Ectodermal cell (in vitro differentiated cells): ENCODE data around the gene LARGE1.

Experiments
- H3K27ac ChIP-seq: 2 replicates; pipeline ENCODE4 v1.7.0; 2013; ENCODE audit warnings: mild to moderate bottlenecking, low read depth, low read length; ENCODE audit not compliant: insufficient read depth, poor library complexity, severe bottlenecking
- H3K27me3 ChIP-seq: 2 replicates; pipeline ENCODE4 v1.7.0; 2013; ENCODE audit warnings: mild to moderate bottlenecking, low read length; ENCODE audit not compliant: insufficient read depth, control insufficient read depth, poor library complexity, severe bottlenecking
- H3K36me3 ChIP-seq: one replicate; pipeline ENCODE4 v1.7.0; 2013; ENCODE audit warnings: low read length; ENCODE audit not compliant: control insufficient read depth, insufficient read depth
- H3K4me1 ChIP-seq: one replicate; pipeline ENCODE4 v1.7.0; 2013; ENCODE audit warnings: low read length; ENCODE audit not compliant: control insufficient read depth, insufficient read depth
- H3K4me3 ChIP-seq: 2 replicates; pipeline ENCODE4 v1.7.0; 2013; ENCODE audit warnings: low read depth, low read length, control low read depth; ENCODE audit not compliant: insufficient read depth
- H3K9me3 ChIP-seq: 2 replicates; pipeline ENCODE4 v1.7.0; 2013; ENCODE audit warnings: mild to moderate bottlenecking, low read length, moderate library complexity; ENCODE audit not compliant: control insufficient read depth
- WGBS, 2 experiments: methylation state at CpG; one replicate each; pipeline ENCODE4 v1.1.7; 2013; ENCODE audit warnings: missing lambda C conversion rate in 2 of 2; 5-methylcytosine and 5-hydroxymethylcytosine counted together

LARGE1 gene

GRCh38 chr22:33361581-33361980 lies 558.7 kb downstream of the LARGE1 start:
- Histone ChIP-seq H3K4me1 (no peaks in the 10 kb centered on the region), H3K4me3 (no peak overlapping the region), H3K27me3 (no peaks in the 10 kb centered on the region), H3K27ac (no peak overlapping the region), H3K36me3 (no peaks in the 10 kb centered on the region), H3K9me3 (no peaks in the 10 kb centered on the region)

DNA sequence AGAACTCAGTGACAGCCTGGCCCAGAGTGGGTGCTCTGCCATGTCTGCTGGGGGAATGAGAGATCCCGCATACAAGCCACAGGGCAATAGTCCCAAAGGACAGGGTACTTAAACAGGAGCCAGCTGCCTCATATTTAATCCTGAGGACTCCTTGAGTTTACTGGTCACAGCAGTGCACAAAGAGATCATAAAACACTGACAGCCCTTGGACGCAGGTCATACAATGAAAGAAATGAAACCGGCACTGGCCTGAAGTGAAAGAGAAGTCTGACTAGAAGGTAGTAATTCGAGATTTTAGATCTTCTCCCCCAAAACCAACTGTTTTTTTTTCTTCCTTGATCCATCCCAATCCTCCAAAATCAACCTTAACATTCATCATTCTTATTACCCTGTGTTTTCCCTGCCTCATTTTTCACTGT lies 562.3 kb downstream of the LARGE1 start:
- H3K9me3 ChIP-seq: no peaks in the 10 kb centered on the region
- no peaks in the 10 kb centered on the region for H3K36me3 ChIP-seq
- 92 to 95% methylated on average over 4 of the region's 4 CpGs for WGBS, 2 experiments

GRCh38 chr22:33354928-33355327 lies 565.3 kb downstream of the LARGE1 start:
- Histone ChIP-seq H3K9me3 (no peaks in the 10 kb centered on the region), H3K4me3 (no peak overlapping the region)
- WGBS, 2 experiments: 100% methylated on average over 1 of the region's 1 CpG

More for the DNA sequence above, 562.3 kb downstream of the LARGE1 start:
- Histone ChIP-seq H3K4me3 (no peak overlapping the region), H3K27ac (no peak overlapping the region), H3K4me1 (no peaks in the 10 kb centered on the region), H3K27me3 (no peaks in the 10 kb centered on the region)

DNA sequence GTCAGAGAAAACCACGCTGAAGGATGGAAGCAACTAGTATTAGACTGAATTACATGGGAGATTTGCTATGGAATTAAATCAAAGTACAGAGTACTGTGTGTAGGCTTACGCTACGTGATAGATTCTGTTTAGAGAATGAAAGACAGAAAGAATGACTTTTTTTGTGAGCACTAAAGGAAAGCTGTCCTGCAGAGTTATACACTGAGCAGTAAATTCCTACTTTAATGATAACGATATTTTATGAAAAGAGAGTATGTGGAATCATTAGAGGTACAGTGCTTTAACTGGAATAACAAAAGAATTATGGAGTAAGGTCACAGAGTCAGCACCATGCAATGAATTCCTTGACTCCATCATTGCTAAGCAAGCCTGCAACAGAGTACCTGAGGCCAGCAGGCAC lies 566.8 kb downstream of the LARGE1 start:
- 94 to 95% methylated on average over 4 of the region's 4 CpGs for WGBS, 2 experiments
- Histone ChIP-seq H3K9me3 (no peaks in the 10 kb centered on the region), H3K4me3 (no peak overlapping the region), H3K36me3 (no peaks in the 10 kb centered on the region), H3K27me3 (no peaks in the 10 kb centered on the region), H3K27ac (no peak overlapping the region), H3K4me1 (no peaks in the 10 kb centered on the region)

More at GRCh38 chr22:33354928-33355327, 565.3 kb downstream of the LARGE1 start:
- Histone ChIP-seq H3K27ac (no peak overlapping the region), H3K4me1 (no peaks in the 10 kb centered on the region), H3K36me3 (no peaks in the 10 kb centered on the region), H3K27me3 (no peaks in the 10 kb centered on the region)

DNA sequence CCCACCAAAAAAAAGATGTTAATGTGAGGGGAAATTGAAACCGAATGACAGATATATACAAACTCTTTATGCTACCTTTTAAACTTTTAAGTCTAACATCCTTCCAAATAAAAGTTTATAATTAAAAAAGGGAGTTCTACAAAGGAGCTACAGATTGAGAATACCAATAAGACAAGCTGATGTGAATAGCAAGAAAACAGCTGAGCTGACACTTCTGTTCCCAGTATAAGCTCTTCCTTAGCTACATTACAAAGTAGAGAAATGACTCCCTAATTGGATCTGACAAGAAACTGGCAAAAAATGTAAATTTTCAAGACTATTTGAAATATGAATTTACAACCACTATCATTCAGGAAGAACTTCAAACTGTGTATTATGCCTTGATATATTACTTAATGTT lies 567.5 kb downstream of the LARGE1 start:
- H3K27me3 ChIP-seq: no peaks in the 10 kb centered on the region
- H3K27ac ChIP-seq: no peak overlapping the region
- no peaks in the 10 kb centered on the region for H3K9me3 ChIP-seq
- no peak overlapping the region for H3K4me3 ChIP-seq
- no peaks in the 10 kb centered on the region for H3K4me1 ChIP-seq
- WGBS, 2 experiments: no CpG with 5 or more reads among the region's 1 CpG
- H3K36me3 ChIP-seq: no peaks in the 10 kb centered on the region

- H3K27me3 ChIP-seq: no peaks in the 10 kb centered on the region
- H3K4me3 ChIP-seq: no peak overlapping the region
- no peaks in the 10 kb centered on the region for H3K4me1 ChIP-seq
- no peak overlapping the region for H3K27ac ChIP-seq
- 87 to 89% methylated on average over 2 of the region's 2 CpGs for WGBS, 2 experiments
- no peaks in the 10 kb centered on the region for H3K36me3 ChIP-seq
- no peaks in the 10 kb centered on the region for H3K9me3 ChIP-seq
Measured at GRCh38 chr22:33350961-33351360, 569.3 kb downstream of the LARGE1 start.

GRCh38 chr22:33350491-33350890 lies 569.8 kb downstream of the LARGE1 start:
- WGBS, 2 experiments: 93 to 94% methylated on average over 8 of the region's 8 CpGs
- H3K27ac ChIP-seq: no peak overlapping the region
- H3K27me3 ChIP-seq: no peaks in the 10 kb centered on the region
- no peaks in the 10 kb centered on the region for H3K36me3 ChIP-seq
- H3K4me1 ChIP-seq: no peaks in the 10 kb centered on the region
- no peaks in the 10 kb centered on the region for H3K9me3 ChIP-seq
- H3K4me3 ChIP-seq: no peak overlapping the region

DNA sequence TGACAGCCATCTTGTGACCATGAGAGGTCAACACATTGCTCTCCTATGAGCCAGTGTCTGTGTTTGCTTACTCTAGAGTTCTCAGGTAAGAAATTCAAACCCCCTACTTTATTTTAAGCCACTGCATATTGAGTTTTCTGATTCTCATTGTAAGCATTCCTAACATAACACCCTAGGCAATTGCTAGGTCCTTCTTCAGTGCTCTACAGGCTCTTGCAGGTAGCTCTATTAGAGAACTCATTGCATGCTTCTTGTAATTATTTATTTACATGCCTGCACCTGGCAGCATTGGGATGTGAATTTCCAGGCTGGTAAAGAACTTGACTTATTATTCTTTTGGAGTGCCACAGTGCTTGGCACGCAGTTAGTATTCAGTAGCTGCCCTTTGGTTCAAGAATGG lies 573.3 kb downstream of the LARGE1 start:
- H3K9me3 ChIP-seq: no peaks in the 10 kb centered on the region
- WGBS, 2 experiments: 87 to 92% methylated on average over 1 of the region's 1 CpG
- no peak overlapping the region for H3K27ac ChIP-seq

GRCh38 chr22:33341611-33342010 lies 578.7 kb downstream of the LARGE1 start:
- Histone ChIP-seq H3K27ac (no peak overlapping the region), H3K27me3 (no peaks in the 10 kb centered on the region), H3K9me3 (no peaks in the 10 kb centered on the region), H3K4me3 (no peak overlapping the region), H3K4me1 (no peaks in the 10 kb centered on the region), H3K36me3 (no peaks in the 10 kb centered on the region)
- WGBS, 2 experiments: 90 to 93% methylated on average over 8 of the region's 8 CpGs

More for the DNA sequence above, 573.3 kb downstream of the LARGE1 start:
- Histone ChIP-seq H3K27me3 (no peaks in the 10 kb centered on the region), H3K36me3 (no peaks in the 10 kb centered on the region), H3K4me3 (no peak overlapping the region), H3K4me1 (no peaks in the 10 kb centered on the region)

DNA sequence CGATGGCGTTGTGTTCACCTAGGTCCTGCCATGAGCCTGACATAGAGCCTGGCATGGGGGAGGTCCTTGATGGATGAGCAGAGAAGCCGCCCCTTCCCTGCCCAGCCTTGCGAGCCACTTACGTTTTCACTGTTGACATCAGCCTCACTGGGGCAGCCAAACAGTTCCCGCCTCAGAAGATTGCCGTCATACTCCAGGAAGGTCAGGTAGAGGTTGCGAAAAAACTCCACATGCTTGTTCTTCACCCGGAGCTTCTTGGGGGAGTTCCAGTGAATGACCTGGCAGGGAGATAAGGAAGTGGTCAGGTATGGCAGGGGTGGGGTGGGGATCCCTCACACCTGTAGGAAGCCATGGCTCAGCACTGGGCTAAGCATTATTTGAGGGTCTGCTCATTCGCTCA lies 582.8 kb downstream of the LARGE1 start:
- Histone ChIP-seq H3K27ac (no peak overlapping the region), H3K9me3 (no peaks in the 10 kb centered on the region), H3K36me3 (no peaks in the 10 kb centered on the region), H3K27me3 (no peaks in the 10 kb centered on the region), H3K4me3 (no peak overlapping the region), H3K4me1 (no peaks in the 10 kb centered on the region)
- WGBS, 2 experiments: 96 to 98% methylated on average over 10 of the region's 10 CpGs

DNA sequence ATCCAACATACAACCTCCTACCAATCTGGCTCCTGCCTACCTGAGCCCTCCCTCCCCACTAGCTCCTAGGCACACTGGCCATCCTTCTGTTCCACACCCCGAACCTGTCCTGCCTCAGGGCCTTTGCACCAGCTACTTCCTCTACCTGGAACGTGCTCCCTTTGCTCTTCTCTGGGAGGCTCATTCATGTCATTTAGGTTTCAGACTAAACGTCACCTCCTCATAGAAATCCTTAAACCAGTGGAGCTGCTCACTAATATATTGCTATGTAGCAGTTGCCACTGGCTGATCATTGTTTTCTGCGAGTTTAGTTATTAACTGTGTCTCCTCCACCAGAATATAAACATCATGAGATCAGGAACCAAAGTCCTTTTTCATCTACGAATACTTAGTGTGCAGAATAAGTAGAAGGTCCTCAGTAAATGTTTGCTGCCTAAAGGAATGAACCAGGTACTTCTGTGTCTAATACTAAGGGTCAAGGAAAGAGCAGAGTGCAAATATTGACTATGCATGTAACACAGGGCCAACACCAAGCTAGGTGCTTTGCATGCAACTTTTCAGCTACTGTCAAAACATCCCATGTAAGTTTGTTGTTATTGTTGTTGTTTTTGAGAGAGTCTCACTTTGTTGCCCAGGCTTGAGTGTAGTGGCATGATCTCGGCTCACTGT lies 584.5 kb downstream of the LARGE1 start:
- Histone ChIP-seq H3K27ac (no peak overlapping the region), H3K4me3 (no peak overlapping the region), H3K4me1 (no peaks in the 10 kb centered on the region), H3K9me3 (no peaks in the 10 kb centered on the region), H3K36me3 (no peaks in the 10 kb centered on the region), H3K27me3 (no peaks in the 10 kb centered on the region)
- WGBS, 2 experiments: 95% methylated on average over 6 of the region's 6 CpGs
